Kasumi-1 (cell line): ENCODE results near the gene MYO1B.

Experiments
- DNase-seq, 2 experiments: peaks; one replicate each; lab custom pipeline; 2025; lab: John Stamatoyannopoulos, UW

Gene MYO1B

DNA sequence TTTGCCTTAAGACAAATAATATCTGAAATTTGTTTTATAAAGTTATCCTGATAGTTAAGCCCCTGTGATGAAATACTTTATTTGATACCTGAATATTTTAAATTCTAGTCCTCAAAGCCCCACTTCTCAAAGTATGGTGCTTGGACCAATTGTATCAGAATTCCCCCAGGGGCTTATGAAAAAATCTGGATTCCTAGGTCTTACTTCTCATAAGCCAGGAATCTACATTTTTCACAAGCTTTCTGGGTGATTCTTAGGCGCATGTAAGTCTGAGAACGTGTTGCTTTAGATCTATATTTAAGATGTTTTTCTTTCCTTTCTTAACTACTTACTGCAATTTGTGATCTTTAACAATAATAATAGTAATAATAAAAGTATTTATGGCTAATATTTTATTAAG, 53.1 kb downstream of the MYO1B start:
- no peak for DNase-seq

DNA sequence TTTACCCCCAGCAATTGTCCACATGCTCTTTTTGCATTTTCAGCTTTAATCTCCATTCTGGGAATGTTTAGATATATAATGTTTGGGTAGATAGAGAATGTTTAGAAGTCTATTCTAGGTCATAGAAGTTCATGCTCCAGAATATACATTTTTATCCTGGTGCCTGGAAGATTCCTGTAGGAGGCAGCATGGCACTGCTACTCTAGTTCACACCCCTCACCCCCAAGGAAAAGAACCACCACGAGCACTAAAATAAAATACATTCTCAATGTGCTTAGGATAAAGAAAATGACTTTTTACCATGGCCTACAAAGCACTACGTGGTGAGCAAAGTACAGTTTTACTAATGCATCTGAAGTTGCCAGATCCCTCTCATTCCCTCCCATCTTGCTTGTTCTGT, 53.8 kb downstream of the MYO1B start:
- DNase-seq = peak in 1 of 2 experiments; percentile 14

DNA sequence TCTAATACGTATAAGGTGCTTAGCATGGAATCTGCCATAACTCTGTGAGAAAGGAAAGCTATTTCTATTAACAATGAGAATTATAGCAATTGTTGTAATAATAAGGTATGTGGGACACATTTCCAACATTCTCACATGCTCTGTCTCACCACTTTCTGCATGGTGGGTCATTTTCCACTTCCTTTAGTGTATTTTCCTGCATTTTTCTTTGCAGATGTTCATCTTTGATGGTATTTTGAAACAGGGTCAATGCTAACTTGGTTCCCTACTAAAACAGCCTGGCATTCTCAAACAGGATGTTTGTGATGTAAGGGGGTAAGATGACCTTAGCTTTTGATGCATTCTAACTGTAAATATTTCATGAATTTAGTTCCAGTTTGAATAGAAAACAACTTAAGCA, 54.7 kb downstream of the MYO1B start:
- DNase-seq = no peak

DNA sequence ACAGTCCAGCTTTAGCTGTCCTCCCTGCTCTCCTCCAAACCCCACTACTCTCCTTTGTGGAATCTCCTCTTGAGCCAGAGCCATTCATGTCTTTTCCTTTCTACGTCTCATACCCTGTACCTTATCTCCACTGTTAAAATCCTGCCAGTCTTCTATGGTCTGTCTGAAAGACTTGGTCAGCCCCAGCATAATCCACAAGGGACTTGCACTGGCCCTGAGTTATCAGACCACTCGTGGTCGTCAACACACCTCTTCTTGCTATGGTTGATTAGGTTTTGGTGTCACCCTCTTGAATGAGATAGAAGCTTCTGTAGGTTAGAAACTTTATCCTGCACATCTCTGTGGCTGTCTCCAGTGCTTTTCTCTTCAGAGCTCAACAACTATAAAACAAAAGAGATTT, 56.8 kb downstream of the MYO1B start:
- no peak for DNase-seq

DNA sequence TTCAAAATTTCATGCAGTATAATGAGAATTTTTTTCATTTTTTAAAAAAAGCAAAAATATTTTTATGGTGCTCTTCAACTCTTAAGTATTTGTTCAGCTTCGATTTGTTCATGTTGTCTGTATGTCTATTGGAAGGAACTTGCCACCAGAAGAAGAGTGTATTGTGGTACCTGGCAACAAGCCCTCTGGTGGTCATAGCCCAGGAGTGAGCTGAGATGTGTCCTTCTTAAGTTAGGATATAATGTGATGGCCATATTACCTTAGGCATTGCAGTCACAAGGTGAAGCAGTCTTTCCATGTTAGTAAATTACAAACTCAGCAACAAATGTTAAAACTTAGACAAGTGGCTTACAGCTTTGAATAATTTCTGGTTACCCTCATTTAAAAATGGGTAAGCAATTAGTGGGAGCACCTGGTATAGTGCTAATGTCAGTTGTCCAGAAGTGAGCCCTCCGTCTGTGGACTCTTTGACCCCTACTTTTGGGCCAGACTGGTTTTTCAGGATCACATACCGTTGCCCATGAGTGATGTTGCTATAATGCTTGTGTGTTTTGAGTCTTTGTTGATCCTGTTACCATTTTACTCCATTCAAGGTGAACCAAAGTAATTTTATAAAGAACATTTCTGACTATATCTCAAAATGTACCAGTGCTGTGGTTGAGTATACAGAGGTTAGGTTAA, 57.4 kb downstream of the MYO1B start:
- peak; percentile 36 to 49 for DNase-seq

DNA sequence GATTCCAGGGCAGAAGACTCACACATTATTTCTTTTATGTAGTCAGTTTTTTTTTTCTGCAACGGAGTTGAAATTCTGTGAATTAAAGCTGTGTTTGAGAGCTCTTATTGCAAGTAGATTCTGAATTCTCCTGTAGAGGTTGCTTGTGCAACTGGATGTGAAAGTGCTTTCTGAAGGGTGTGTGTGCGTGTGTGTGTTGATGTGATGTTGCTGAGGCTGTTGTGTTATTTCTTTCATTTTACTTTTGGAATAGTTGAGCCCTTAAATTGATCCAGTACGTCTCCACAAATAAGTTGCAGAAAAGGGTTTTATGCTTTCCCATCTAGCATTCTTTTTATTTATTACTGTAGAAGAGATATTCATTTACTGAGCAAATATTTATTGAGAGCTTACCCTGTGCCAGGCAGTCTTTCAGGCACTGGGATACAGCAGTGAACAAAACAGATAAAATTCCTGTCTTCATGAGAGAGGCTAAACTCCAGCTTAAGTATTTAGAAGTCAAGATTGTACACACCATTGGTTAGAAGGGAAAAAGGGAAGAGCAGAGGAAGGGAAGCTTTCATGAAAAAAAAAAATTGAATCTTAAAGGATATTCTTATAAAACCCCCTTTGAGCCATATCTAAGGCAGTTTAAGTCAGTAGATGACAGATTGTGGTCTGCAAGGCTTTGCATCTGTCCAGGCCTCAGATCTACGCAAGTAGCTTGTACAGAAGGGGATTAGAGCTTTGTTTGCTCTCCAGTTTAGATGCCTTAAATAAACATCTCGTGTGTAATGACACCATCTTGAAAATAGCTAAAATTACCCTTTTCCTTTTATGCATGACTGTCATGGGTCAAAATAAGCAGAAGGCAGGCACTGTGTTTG, 58.2 kb downstream of the MYO1B start:
- DNase-seq = no peak

DNA sequence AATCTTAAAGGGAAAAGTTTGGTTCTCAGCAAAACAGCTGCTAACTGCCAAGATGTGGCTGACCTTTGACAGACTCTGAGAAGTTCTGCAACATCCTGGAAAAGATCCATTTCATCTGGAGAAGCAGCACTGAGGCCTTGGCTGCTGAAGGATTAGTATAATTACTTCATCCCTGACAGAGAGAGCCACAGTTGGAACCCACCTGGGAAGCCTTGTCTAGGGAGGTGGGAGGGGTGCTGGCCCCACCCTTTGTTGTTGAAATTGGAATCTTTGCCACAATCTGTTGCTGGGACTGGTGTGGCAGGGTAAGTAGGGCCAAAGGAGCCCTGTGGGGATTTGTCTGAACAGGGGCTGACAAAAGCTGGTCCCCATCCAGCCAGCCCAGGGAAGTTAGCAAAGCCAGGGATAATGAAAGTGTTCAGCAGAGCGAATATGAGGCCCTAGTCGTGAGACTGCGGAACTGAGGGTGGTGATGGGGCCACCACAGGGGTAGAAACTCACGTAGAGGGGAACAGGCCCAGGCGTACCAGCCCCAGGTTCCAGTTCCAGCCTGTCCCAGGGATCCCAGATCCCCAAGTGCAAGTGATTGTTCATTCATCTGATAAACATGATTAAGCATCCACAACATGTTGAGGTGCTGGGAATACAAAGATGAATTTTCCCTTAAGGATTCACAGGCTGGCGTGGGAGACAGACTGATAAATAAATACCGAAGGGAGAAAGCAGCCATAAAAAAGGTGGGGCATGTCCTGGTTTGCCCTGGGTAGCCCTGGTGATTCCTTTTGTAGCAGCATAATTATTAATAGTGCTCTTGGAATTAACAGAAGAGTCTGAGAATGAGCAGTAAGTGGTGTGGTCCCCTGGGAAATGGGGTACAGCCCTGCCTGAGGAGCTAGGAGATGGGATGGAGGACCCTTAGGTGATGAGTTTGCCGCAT, 60.0 kb downstream of the MYO1B start:
- no peak for DNase-seq

DNA sequence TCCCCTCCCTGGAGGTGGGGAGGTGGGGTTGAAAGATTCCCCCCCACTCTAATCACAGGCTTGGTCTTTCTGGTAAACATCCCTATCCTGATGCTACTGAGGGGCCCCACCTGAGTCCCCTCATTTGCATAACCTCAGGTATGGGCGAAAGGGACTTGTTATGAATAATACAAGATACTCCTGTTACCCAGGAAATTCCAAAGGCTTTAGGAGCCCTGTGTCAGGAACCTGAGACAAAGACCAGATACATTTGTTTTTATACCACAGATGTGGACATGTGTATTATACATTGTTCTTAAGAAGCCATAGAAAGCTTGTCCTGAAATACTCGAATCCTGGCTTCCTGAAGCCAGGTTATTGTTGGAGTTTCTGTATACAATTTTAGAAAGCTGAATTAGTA, 62.8 kb downstream of the MYO1B start:
- no peak for DNase-seq

DNA sequence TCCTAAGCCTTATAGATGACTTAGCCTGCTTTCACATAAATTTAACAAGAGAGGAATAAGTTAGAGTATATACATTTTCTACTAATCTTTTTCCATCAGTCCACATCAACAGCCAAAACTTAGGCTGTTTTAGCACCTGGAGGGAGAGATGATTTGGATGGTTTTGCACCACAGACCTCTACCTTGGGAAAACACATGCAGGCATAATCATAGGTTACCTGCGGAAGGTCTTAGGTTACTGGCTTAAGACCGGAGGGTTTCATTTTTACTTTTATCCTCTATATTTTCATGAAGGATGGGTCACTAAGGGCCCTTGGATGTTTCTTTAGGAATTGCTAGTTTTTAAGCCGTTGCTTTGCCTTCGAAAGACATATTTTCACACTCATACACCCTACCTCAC, 66.0 kb downstream of the MYO1B start:
- DNase-seq = no peak

DNA sequence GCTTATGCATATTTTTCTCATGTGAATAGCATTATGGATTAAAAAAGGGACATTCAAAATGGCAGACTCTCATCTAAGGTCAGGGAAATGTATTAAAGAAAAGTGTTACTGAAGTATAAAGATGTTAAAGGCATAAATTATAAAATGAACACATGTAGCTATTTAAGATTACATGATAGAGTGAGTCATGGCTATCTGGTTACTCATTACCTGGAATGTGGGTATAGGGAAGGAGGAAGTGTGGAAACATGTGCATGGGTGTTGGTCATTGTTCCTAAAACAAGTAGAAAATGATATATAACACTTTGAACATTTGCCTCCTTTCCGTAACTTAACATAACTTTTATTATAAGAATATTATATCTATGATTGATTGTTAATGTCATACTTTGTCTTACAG, 66.4 kb downstream of the MYO1B start:
- DNase-seq = peak in 1 of 2 experiments; percentile 16

DNA sequence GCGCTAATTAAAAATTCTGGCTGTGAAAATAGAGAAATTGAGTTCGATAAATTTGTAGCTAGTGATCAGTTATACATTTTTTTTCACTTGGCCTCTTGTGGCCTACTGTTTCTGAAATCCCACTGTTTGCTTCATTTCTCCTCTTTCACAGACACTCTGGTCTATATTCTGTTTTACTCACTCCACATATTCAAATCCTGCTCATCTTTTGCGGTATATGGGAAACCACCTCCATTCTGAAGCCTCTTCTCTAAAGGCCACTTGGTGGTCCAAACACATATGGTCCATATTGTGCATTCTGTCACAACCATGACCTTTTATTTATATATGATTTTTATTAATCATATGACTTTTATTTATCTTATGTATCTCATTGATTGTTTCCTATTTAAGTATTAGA, 67.0 kb downstream of the MYO1B start:
- DNase-seq = no peak

DNA sequence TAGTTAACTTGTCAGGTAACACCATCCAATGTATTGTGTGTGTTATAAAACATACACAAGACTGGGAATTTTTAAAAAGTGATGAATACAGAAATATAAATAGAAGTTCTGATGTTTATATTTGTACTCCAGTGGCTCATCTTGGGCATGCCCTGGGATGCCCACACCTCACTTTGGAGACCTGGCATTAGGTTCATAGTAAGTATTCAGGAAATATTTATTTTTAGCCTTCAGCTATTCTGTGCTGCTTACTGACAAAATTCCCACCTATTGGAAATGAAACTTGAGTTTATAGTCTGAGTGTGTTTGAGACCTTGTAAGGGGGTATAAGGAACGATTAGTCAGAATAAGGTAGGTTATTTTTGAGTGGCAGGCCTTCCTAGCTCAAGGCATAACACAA, 67.5 kb downstream of the MYO1B start:
- DNase-seq = no peak

DNA sequence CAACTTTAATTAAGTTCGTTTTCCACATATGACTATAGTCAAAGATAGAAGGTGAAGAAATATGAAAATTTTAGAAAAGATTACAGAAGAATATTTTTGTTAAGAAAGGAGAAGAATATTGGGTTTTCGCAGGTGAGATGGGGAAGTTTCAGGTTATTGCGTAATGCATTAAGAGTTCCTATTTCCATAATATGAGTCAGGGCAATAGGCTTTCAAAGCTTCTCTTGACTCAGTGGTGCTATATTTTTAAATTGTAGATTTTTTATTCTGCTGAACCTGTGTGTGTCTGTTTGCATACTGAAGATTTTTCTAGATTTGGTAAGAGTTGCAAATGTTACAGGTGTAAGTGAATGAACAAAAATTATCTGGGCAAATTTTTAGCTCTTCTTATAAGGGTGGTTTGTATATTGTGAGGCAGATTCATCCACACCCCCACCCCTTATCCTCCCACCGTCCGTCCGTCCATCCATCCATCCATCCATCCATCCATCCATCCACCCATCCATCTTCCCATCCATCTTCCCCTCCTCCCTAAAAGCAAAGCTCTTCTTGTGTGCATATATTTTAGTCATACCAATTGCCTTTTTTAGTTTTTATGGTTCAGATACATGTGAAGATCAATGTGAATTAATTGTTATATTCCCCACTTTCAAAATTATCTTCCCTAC, 69.6 kb downstream of the MYO1B start:
- no peak for DNase-seq

DNA sequence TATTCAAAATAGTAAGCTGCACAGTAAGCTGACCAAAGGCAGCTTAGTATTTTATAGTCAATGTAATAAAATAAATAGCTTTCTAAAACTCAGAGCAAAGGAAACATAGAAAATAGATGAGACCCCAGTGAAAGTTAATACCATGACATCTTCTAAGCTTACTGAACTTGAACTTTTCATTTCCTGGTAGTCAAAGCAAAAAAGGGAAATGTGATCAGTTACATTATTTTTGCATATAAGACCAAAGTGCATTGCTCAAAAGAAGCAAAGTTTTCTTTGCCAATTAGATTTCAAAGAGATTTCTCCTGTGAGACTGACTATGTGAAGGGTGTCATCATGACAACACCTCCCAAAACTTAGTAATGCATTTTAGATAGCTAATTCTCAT, 70.2 kb downstream of the MYO1B start:
- no peak for DNase-seq

DNA sequence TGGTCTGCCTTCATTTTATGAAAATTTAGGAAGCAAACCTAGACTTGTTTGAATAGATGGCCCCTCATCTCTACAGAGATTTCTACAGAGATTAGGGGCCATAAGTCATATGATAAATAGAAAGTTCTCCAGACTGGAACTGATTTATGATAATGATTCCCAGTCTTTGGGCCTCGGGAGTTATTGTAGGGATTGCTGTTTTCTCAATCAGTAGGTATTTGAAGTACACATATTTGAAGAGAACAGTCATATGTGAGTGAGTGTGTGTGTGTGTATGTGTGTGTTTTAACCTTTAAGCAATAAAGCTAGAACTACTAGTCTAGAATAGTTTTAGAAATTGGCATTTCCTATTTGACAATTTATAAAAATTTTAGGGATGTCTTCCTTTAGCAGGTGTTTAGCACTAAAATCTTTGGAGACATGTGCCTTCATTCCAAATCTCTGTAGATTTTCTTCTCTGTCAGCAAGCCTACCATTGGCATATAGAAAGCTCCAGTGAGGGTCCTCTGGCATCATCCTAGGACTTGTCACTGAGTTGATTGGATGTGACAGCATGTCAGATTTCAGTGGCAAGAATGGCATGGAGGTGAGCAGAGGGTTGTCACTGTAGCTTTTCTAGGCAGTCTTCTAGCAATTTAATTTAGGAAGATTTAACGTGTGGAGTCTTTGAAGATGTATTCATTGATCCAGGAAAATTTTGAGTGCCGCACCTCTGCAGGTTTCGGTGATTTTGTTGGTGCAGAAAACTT, 71.2 kb downstream of the MYO1B start:
- DNase-seq = no peak

DNA sequence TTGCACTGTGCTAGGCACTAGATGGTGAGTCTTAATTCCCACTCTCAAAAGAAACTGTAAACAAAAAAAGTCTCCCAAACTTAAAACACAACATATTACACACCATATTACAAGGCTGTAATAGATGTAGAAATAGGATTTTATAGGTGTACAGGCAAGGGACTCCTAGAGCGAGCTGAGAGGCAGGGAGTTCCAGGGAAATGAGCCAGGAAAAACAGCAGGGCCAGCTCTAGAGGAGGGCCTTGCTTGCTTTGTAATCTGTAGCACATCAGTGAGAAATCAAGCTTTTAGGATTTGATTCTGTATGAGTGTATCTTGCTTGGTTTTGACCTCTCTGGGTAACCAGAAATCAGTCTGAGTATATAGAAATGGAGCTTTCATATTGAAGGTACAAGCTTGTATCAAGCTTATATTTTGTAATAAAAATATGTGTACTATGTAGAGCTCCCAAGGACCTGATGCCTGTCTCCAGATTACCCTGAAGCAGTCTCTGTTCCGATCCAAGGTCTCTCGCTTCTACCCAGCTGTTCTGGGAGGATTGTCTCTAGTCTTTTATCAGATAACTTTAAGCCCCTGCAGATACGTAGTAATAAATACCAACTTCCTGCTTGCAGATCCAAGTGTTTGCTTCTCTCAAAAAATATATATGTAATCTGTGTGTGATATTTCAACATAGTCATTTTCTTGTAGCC, 73.0 kb downstream of the MYO1B start:
- DNase-seq = no peak

DNA sequence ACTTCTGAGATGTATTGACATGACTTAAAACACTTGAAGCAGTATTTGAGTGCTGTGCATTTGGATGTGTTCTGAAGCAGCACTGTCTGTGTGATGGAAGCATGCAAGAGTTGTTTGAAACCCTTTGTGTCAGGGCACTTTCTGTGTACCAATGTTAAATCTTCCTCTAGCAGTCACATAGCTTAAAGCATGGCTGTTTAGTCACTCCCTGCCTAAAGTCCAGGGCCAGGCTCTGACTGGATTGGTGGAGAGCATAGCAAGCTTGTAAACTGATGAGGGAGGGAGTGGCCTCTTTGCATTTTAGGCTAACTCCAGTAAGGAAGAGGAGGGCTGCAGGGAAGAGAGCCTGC, 73.5 kb downstream of the MYO1B start:
- DNase-seq = peak; percentile 35 to 43

DNA sequence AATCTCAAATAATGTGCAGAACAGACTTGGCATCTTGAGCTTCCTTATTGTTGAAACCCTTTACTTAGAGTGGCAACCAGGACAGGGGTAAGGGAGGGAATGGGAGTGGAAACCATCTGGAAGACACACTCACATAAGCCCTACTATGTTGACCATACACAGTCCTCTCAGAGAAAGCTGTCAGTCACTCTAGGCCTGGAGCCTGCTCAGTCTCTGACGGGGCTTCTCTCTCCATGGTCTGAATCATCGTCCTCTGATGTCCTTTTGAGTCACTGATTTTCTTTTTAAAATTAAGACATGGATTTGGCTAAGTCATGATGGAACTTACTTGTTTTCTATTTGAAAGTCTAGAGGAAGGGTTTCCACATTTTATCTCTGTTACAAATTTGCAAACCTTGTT, 74.0 kb downstream of the MYO1B start:
- no peak for DNase-seq

DNA sequence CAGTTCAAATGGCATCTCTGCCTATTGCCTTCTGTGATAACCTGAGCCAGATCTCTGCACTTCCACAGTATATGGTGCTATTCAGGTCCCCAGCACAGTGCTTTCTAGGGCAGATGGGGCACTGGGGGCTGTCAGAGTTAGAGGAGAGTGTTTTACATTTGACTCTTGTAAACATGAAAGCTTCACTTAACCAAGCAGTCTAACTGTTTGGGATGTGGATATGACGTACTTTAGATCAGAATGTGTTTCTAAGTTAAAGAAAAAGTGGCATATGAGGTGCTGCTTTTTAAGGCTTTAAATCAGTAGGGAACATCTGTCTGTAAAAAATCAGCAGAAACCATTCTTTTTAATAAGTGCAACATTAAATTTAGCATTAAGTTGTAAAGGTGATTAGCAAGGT, 75.7 kb downstream of the MYO1B start:
- DNase-seq = no peak

DNA sequence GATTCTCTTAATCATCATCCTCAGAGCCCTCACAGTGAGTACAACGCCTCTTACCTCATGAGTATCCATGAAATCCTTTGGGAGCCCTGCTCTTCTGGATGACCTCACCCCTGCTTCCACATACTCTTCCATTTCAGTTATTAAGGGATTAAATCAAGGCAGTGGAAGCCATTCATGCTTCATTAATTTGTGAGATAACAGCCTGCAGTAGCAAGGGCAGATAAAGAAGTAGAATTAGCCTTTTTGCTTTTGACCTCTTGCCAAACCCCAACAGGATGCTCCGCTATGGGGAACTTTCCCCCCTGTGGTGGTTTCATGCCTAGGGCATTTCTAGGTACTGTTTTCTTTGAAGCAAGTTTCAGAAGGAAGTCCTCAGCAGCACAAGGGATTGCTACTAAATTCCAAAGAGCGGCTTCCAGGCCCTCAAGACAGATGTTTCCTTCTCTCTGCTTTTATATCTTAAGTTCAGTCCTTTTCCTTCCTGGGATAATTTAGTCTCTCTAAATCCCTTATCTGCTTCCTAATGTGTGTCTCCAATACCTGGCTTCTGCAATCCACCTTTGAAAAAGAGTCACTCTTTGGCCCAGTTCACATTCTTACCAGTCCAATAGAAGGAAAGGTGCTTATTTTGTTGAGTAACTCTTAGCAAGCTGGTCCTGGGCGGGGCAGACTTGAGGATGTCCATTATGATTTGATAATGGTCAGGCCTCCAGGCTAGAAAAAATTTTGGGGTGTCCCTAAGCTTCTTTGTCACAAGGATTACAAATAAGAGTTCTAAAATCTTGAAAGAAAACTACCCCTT, 76.9 kb downstream of the MYO1B start:
- peak; percentile 96 for DNase-seq
